HCT116 (cell line): ENCODE results near the gene PRKCA. TPM values are rescaled to one million over a fixed set of nuclear protein-coding genes. Genes with fewer than 3 reads are reported as not detected.

ENCODE experiments used
- ATAC-seq: fragments of 200-7000 bp; cut with Tn5 transposase; 2 replicates; pipeline ENCODE4 v1.9.1; 2020; ENCODE audit warnings: mild to moderate bottlenecking, moderate library complexity
- BruUV-seq: library from RNA; stranded (reverse); fragments of 400-500 nt; replicated peaks from 2 replicates; lab custom pipeline; 2021; lab: Mats Ljungman, UMichigan
- CTCF ChIA-PET: fragments of 300-600 bp; sonication (Branson Sonifier 250); formaldehyde crosslinking; loops from one replicate; lab custom pipeline; 2021; ENCODE audit warnings: antibody characterized with exemption; lab: Charles Lee
- POLR2A ChIA-PET: fragments of 300-600, 350-600 bp; sonication (Branson Sonifier 250); formaldehyde crosslinking; loops from one replicate; lab custom pipeline; 2021; ENCODE audit warnings: antibody characterized with exemption; lab: Charles Lee
- RAD21 ChIA-PET, 2 experiments: fragments of 300-600 bp; sonication (Branson Sonifier 250); formaldehyde crosslinking; loops; one replicate each; lab custom pipeline; 2023; ENCODE audit warnings: low total read pairs in 2 of 2; ENCODE audit not compliant: uncharacterized antibody in 2 of 2, unreplicated experiment in 2 of 2, low non-redundant PET in 1 of 2; lab: Charles Lee
- DNase-seq: peaks from one replicate; pipeline ENCODE4 v3.0.0-alpha.2; 2010; ENCODE audit warnings: low read depth, low spot score
- H2AFZ ChIP-seq: fragments of 200-600 bp; shearing (Covaris generic), sonication (generic); 2 replicates; pipeline ENCODE4 v1.6.1; 2017; ENCODE audit warnings: low read depth, mixed run types, mixed read lengths, antibody characterized with exemption, low read length; ENCODE audit not compliant: poor library complexity, severe bottlenecking
- H3K27ac ChIP-seq: 2 replicates; pipeline ENCODE4 v1.5.1; 2012; ENCODE audit warnings: low read depth, low read length
- H3K27me3 ChIP-seq: fragments of 200-600 bp; sonication (generic); 2 replicates; pipeline ENCODE4 v1.6.1; 2016; ENCODE audit warnings: mixed run types, low read length, mixed read lengths; ENCODE audit not compliant: insufficient read depth
- H3K36me3 ChIP-seq, 2 experiments: fragments of 200-500 bp in 1 of 2; fragments of 200-600 bp in 1 of 2; sonication (Bioruptor generic) in 1 of 2; sonication (generic) in 1 of 2; 2 replicates each; pipeline versions ENCODE4 v1.5.1 to v1.6.1; 2014 to 2016; ENCODE audit warnings: low read length in 2 of 2, inconsistent platforms in 1 of 2, mixed read lengths in 1 of 2, mixed run types in 1 of 2; ENCODE audit not compliant: insufficient read depth in 2 of 2, control insufficient read depth in 1 of 2
- H3K4me1 ChIP-seq, 2 experiments: fragments of 200-600 bp in 1 of 2; sonication (generic) in 1 of 2; 2 replicates each; pipeline versions ENCODE4 v1.5.1 to v1.6.1; 2012 to 2017; ENCODE audit warnings: low read length in 2 of 2, inconsistent platforms in 1 of 2, mild to moderate bottlenecking in 1 of 2, mixed read lengths in 1 of 2, mixed run types in 1 of 2, moderate library complexity in 1 of 2; ENCODE audit not compliant: insufficient read depth in 2 of 2, control insufficient read depth in 1 of 2
- H3K4me2 ChIP-seq: fragments of 200-600 bp; sonication (generic); 2 replicates; pipeline ENCODE4 v1.6.1; 2017; ENCODE audit warnings: mixed run types, low read length, mixed read lengths
- H3K4me3 ChIP-seq, 2 experiments: fragments of 200-600 bp in 1 of 2; sonication (generic) in 1 of 2; replicated peaks in 1 of 2; 2 replicates each; pipeline ENCODE4 v1.5.1; 2011 to 2016; ENCODE audit warnings: low read length in 2 of 2, control low read depth in 1 of 2, low read depth in 1 of 2, mild to moderate bottlenecking in 1 of 2, mixed read lengths in 1 of 2, mixed run types in 1 of 2
- H3K79me2 ChIP-seq: fragments of 200-600 bp; sonication (generic); 2 replicates; pipeline ENCODE4 v1.6.1; 2017; ENCODE audit warnings: mild to moderate bottlenecking, mixed run types, low read length, moderate library complexity, mixed read lengths; ENCODE audit not compliant: insufficient read depth
- H3K9ac ChIP-seq: fragments of 200-600 bp; sonication (generic); 2 replicates; pipeline ENCODE4 v1.6.1; 2016; ENCODE audit warnings: low read length, mixed read lengths
- H3K9me2 ChIP-seq: fragments of 200-600 bp; sonication (generic), shearing (Covaris generic); 2 replicates; pipeline ENCODE4 v1.6.1; 2017; ENCODE audit warnings: mixed run types, mild to moderate bottlenecking, moderate library complexity; ENCODE audit not compliant: insufficient read depth
- H3K9me3 ChIP-seq, 2 experiments: fragments of 200-500 bp in 1 of 2; fragments of 200-600 bp in 1 of 2; sonication (Bioruptor generic) in 1 of 2; sonication (generic) in 1 of 2; 2 replicates each; pipeline ENCODE4 v1.6.1; 2014 to 2017; ENCODE audit warnings: low read length in 2 of 2, mixed read lengths in 2 of 2, inconsistent platforms in 1 of 2, low read depth in 1 of 2, mild to moderate bottlenecking in 1 of 2, mixed run types in 1 of 2, moderate library complexity in 1 of 2; ENCODE audit not compliant: control insufficient read depth in 1 of 2, insufficient read depth in 1 of 2
- H4K20me1 ChIP-seq: fragments of 200-600 bp; sonication (generic), shearing (Covaris generic); 2 replicates; pipeline ENCODE4 v1.6.1; 2017; ENCODE audit warnings: mixed run types, mild to moderate bottlenecking, moderate library complexity; ENCODE audit not compliant: insufficient read depth
- CBX3 ChIP-seq: IDR thresholded peaks from 2 replicates; pipeline ENCODE4 v1.6.1; 2012; ENCODE audit warnings: low read depth
- CEBPB ChIP-seq: IDR thresholded peaks from 2 replicates; pipeline ENCODE4 v1.6.1; 2012; ENCODE audit warnings: low read depth
- EZH2 ChIP-seq: fragments of 200-600 bp; sonication (generic); IDR thresholded peaks from 2 replicates; pipeline ENCODE4 v1.6.1; 2017; ENCODE audit warnings: antibody characterized with exemption, mixed run types
- JUND ChIP-seq: IDR thresholded peaks from 2 replicates; pipeline ENCODE4 v1.6.1; 2012
- POLR2AphosphoS5 ChIP-seq: IDR thresholded peaks from 2 replicates; pipeline ENCODE4 v1.6.1; 2011; ENCODE audit warnings: mild to moderate bottlenecking, low read depth, low read length, moderate library complexity
- SIN3A ChIP-seq: IDR thresholded peaks from 2 replicates; pipeline ENCODE4 v1.6.1; 2012; ENCODE audit warnings: low read depth
- YY1 ChIP-seq: IDR thresholded peaks from 2 replicates; pipeline ENCODE4 v1.6.1; 2011; ENCODE audit warnings: low read length, low read depth, moderate library complexity, mild to moderate bottlenecking; ENCODE audit not compliant: insufficient replicate concordance; ENCODE audit errors: extremely low read depth
- intact Hi-C: fragments of 100-400 bp; cut with micrococcal nuclease; formaldehyde crosslinking; loops from 2 replicates; pipeline ENCODE4 v1.10.0; 2022
- total RNA-seq: library from RNA; stranded (reverse); gene quantifications from one replicate; pipeline ENCODE4 v1.2.1, GENCODE V29; 2021; ENCODE audit not compliant: unreplicated experiment
- TF ChIP-seq, protein P1 (sequence below): IDR thresholded peaks from 2 replicates; pipeline ENCODE4 v1.6.1; 2012
- TF ChIP-seq, protein P2 (sequence below), 3 experiments: fragments of 200-600 bp in 1 of 3; sonication (generic) in 1 of 3; IDR thresholded peaks in 2 of 3; conservative IDR thresholded peaks in 1 of 3; 2 replicates each; pipeline ENCODE4 v1.5.1; 2012 to 2017; ENCODE audit warnings: low read depth in 2 of 3, low read length in 2 of 3, antibody characterized with exemption in 1 of 3, borderline replicate concordance in 1 of 3, control low read depth in 1 of 3, mild to moderate bottlenecking in 1 of 3, mixed read lengths in 1 of 3, mixed run types in 1 of 3, moderate library complexity in 1 of 3; ENCODE audit not compliant: insufficient read depth in 1 of 3

Gene PRKCA
- total RNA-seq, 1 experiment from 2014 or later: 18.8 TPM

DNA sequence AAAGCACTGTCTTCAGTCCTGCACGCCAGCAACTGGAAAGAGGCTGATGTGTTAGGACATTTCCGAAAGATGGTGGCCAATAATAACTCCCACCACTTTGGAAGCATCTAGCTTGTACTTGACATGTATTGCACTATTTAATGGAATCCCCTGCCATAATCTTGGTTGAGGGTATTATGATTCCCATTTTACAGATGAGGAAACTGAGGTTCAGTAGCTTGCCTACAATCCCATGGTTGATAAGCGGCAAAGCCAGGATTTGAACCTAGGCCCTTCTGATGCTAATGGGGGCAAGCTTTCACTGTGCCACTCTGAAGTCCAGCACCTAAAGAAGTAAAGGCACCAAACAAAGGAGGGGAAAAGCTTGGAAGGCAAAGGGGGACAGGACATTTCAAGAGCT, 540.5 kb downstream of the PRKCA start:
- Histone ChIP-seq H4K20me1 (no peaks in the 10 kb centered on the region), H3K4me3 (no peak overlapping the region), H2AFZ (no peak overlapping the region), H3K79me2 (no peaks in the 10 kb centered on the region), H3K27ac (no peak overlapping the region), H3K9me2 (no peaks in the 10 kb centered on the region), H3K4me1 (no peaks in the 10 kb centered on the region), H3K9me3 (no peaks in the 10 kb centered on the region), H3K27me3 (peaks cover 13% of the 10 kb centered on the region; the same call in 1 of the 2 replicates), H3K9ac (no peak overlapping the region), H3K4me2 (no peak overlapping the region), H3K36me3 (no peaks in the 10 kb centered on the region)
- TF ChIP-seq, protein P1, sequence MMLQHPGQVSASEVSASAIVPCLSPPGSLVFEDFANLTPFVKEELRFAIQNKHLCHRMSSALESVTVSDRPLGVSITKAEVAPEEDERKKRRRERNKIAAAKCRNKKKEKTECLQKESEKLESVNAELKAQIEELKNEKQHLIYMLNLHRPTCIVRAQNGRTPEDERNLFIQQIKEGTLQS: no peak
- no peak for TF ChIP-seq JUND
- TF ChIP-seq POLR2AphosphoS5: no peak
- TF ChIP-seq, protein P2, sequence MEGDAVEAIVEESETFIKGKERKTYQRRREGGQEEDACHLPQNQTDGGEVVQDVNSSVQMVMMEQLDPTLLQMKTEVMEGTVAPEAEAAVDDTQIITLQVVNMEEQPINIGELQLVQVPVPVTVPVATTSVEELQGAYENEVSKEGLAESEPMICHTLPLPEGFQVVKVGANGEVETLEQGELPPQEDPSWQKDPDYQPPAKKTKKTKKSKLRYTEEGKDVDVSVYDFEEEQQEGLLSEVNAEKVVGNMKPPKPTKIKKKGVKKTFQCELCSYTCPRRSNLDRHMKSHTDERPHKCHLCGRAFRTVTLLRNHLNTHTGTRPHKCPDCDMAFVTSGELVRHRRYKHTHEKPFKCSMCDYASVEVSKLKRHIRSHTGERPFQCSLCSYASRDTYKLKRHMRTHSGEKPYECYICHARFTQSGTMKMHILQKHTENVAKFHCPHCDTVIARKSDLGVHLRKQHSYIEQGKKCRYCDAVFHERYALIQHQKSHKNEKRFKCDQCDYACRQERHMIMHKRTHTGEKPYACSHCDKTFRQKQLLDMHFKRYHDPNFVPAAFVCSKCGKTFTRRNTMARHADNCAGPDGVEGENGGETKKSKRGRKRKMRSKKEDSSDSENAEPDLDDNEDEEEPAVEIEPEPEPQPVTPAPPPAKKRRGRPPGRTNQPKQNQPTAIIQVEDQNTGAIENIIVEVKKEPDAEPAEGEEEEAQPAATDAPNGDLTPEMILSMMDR (IDR thresholded peaks at IDR 0.05 in 2 of 3, conservative IDR thresholded peaks at IDR 0.05 in 1 of 3; ENCODE audit: borderline replicate concordance in 1 of 3, insufficient read depth in 1 of 3, low read depth in 2 of 3, low read length in 2 of 3): no peak
- no peak for TF ChIP-seq YY1
- no peak for TF ChIP-seq EZH2
- TF ChIP-seq SIN3A: no peak
- TF ChIP-seq CEBPB: no peak
- no peak for TF ChIP-seq CBX3
- ChIA-PET POLR2A (no interaction called here), CTCF (no interaction called here), RAD21 (no interaction called here)
- ATAC-seq (no peak), DNase-seq (no peak)
- BruUV-seq: no TSS peak
- intact Hi-C loops: no loop called here
